Keratinocyte (primary cell): ENCODE measurements around the gene RDX. TPM values are rescaled to one million over a fixed set of nuclear protein-coding genes. Genes with fewer than 3 reads are reported as not detected.

Experiments used
- DNase-seq: peaks from one replicate; pipeline ENCODE4 v3.0.0-alpha.2; 2011; ENCODE audit warnings: low read depth, missing footprints, low spot score
- FAIRE-seq: peaks from 2 replicates; lab custom pipeline; 2011; peaks lifted over from hg19 to GRCh38; lab: Jason Lieb, UNC
- H2AFZ ChIP-seq: 2 replicates; pipeline ENCODE4 v1.6.0; 2012; ENCODE audit warnings: low read length, control low read depth, inconsistent platforms; ENCODE audit not compliant: control insufficient read depth
- H3K27ac ChIP-seq: 2 replicates; pipeline ENCODE4 v1.5.1; 2011; ENCODE audit warnings: low read length; ENCODE audit not compliant: control insufficient read depth, insufficient read depth
- H3K27me3 ChIP-seq: 3 replicates; pipeline ENCODE4 v1.6.0; 2011; ENCODE audit warnings: low read length; ENCODE audit not compliant: control insufficient read depth, insufficient read depth; ENCODE audit errors: extremely low read depth
- H3K36me3 ChIP-seq, 2 experiments: 2 replicates in 1 of 2; 3 replicates in 1 of 2; pipeline ENCODE4 v1.5.1; 2011; ENCODE audit warnings: low read length in 2 of 2, mild to moderate bottlenecking in 1 of 2; ENCODE audit not compliant: control insufficient read depth in 2 of 2, insufficient read depth in 2 of 2; ENCODE audit errors: extremely low read depth in 1 of 2
- H3K4me1 ChIP-seq: 3 replicates; pipeline ENCODE4 v1.5.1; 2011; ENCODE audit warnings: low read length; ENCODE audit not compliant: control insufficient read depth, insufficient read depth; ENCODE audit errors: extremely low read depth
- H3K4me2 ChIP-seq: 3 replicates; pipeline ENCODE4 v1.6.0; 2011; ENCODE audit warnings: low read depth, low read length; ENCODE audit not compliant: control insufficient read depth, insufficient read depth; ENCODE audit errors: extremely low read depth
- H3K4me3 ChIP-seq, 3 experiments: fragments of 200-600 bp in 1 of 3; sonication (generic) in 1 of 3; 2 replicates in 2 of 3; 3 replicates in 1 of 3; pipeline ENCODE4 v1.5.1; 2011 to 2016; ENCODE audit warnings: low read length in 3 of 3, mild to moderate bottlenecking in 3 of 3, control low read depth in 2 of 3, inconsistent platforms in 1 of 3, low read depth in 1 of 3, mixed read lengths in 1 of 3, mixed run types in 1 of 3, moderate library complexity in 1 of 3; ENCODE audit not compliant: control insufficient read depth in 2 of 3, insufficient read depth in 2 of 3; ENCODE audit errors: extremely low read depth in 1 of 3
- H3K79me2 ChIP-seq: 2 replicates; pipeline ENCODE4 v1.6.0; 2012; ENCODE audit warnings: low read length; ENCODE audit not compliant: control insufficient read depth, insufficient read depth
- H3K9ac ChIP-seq: 3 replicates; pipeline ENCODE4 v1.6.0; 2011; ENCODE audit warnings: low read length; ENCODE audit not compliant: control insufficient read depth, insufficient read depth; ENCODE audit errors: extremely low read depth
- H3K9me1 ChIP-seq: 3 replicates; pipeline ENCODE4 v1.6.0; 2011; ENCODE audit warnings: low read length; ENCODE audit not compliant: control insufficient read depth, insufficient read depth; ENCODE audit errors: extremely low read depth
- H3K9me3 ChIP-seq: 2 replicates; pipeline ENCODE4 v1.5.1; 2012; ENCODE audit warnings: low read depth, low read length; ENCODE audit not compliant: control insufficient read depth
- H4K20me1 ChIP-seq: 3 replicates; pipeline ENCODE4 v1.6.0; 2011; ENCODE audit warnings: low read length; ENCODE audit not compliant: control insufficient read depth, insufficient read depth; ENCODE audit errors: extremely low read depth
- EZH2 ChIP-seq: IDR thresholded peaks from one replicate; pipeline ENCODE4 v1.6.1; 2012; ENCODE audit warnings: inconsistent platforms, mild to moderate bottlenecking, low read length, moderate library complexity
- dilution Hi-C: fragments of 300-500 bp; cut with MboI; formaldehyde crosslinking; loops from one replicate; pipeline ENCODE4 v1.7.0; 2020; ENCODE audit warnings: low sequenced_read_pairs; ENCODE audit not compliant: extremely low pct_ligation_motif_present
- polyA plus RNA-seq, 5 experiments: library from polyadenylated mRNA; depleted of rRNA in 3 of 5; stranded (reverse) in 3 of 5; stranded (forward) in 1 of 5; unstranded in 1 of 5; fragments of >200 nt; gene quantifications; 1 replicate in 1 of 5; 2 replicates in 3 of 5; 3 replicates in 1 of 5; pipeline versions ENCODE4 v1.2.1 to v1.2.3, GENCODE V29; 2011 to 2012; ENCODE audit warnings: missing spikeins in 2 of 5, low read depth in 1 of 5, low replicate concordance in 1 of 5
- TF ChIP-seq, protein P1 (sequence below), 3 experiments: IDR thresholded peaks in 1 of 3; conservative IDR thresholded peaks in 1 of 3; optimal IDR thresholded peaks in 1 of 3; 2 replicates in 2 of 3; 3 replicates in 1 of 3; pipeline versions ENCODE3 to v1.5.1; 2011; ENCODE audit warnings: low read length in 3 of 3, mild to moderate bottlenecking in 3 of 3, moderate library complexity in 2 of 3, control low read depth in 1 of 3, inconsistent platforms in 1 of 3; ENCODE audit not compliant: insufficient read depth in 2 of 3; ENCODE audit errors: extremely low read depth in 1 of 3

RDX gene
- polyA plus RNA-seq, 1 donor (not counting 4 experiments of a cell fraction or from before 2014, with no cell fraction given) = 85.4 TPM

DNA sequence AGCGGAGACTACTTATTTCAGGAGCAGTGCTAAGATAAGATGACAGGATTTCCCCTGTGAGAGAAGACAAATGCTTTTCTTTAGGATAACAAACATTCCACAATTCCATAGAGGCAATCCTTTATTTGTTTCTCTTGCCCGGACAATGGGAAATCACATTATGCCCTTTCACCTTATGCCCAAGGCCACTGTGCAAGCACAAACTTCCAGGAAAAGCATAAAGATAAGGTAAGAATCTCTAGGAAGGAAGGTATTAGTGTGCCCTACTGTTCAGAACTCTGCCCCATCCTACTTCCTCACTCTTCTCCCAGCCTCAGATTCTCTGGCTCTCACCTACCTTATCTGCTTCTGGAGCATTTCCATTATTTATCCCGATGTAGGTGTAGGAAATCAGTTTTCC is 23.1 kb upstream of the RDX start:
- H2AFZ ChIP-seq = no peak overlapping the region
- no peaks in the 10 kb centered on the region for H3K36me3 ChIP-seq
- H3K79me2 ChIP-seq = no peaks in the 10 kb centered on the region
- H3K4me3 ChIP-seq = no peak overlapping the region
- no peak for FAIRE-seq
- DNase-seq = no peak
- no peak overlapping the region for H3K4me2 ChIP-seq
- no peak overlapping the region for H3K27ac ChIP-seq
- no peaks in the 10 kb centered on the region for H4K20me1 ChIP-seq
- no peak overlapping the region for H3K9ac ChIP-seq
- no peaks in the 10 kb centered on the region for H3K27me3 ChIP-seq
- H3K9me1 ChIP-seq = no peaks in the 10 kb centered on the region
- dilution Hi-C loops = no loop called here
- peaks cover 4% of the 10 kb centered on the region for H3K4me1 ChIP-seq
- H3K9me3 ChIP-seq = no peaks in the 10 kb centered on the region
- no peak for TF ChIP-seq EZH2
- TF ChIP-seq, protein P1, sequence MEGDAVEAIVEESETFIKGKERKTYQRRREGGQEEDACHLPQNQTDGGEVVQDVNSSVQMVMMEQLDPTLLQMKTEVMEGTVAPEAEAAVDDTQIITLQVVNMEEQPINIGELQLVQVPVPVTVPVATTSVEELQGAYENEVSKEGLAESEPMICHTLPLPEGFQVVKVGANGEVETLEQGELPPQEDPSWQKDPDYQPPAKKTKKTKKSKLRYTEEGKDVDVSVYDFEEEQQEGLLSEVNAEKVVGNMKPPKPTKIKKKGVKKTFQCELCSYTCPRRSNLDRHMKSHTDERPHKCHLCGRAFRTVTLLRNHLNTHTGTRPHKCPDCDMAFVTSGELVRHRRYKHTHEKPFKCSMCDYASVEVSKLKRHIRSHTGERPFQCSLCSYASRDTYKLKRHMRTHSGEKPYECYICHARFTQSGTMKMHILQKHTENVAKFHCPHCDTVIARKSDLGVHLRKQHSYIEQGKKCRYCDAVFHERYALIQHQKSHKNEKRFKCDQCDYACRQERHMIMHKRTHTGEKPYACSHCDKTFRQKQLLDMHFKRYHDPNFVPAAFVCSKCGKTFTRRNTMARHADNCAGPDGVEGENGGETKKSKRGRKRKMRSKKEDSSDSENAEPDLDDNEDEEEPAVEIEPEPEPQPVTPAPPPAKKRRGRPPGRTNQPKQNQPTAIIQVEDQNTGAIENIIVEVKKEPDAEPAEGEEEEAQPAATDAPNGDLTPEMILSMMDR (optimal IDR thresholded peaks at IDR 0.05 in 1 of 3, IDR thresholded peaks at IDR 0.05 in 1 of 3, conservative IDR thresholded peaks at IDR 0.05 in 1 of 3; ENCODE audit: extremely low read depth in 1 of 3, insufficient read depth in 2 of 3, low read length in 3 of 3) = no peak

DNA sequence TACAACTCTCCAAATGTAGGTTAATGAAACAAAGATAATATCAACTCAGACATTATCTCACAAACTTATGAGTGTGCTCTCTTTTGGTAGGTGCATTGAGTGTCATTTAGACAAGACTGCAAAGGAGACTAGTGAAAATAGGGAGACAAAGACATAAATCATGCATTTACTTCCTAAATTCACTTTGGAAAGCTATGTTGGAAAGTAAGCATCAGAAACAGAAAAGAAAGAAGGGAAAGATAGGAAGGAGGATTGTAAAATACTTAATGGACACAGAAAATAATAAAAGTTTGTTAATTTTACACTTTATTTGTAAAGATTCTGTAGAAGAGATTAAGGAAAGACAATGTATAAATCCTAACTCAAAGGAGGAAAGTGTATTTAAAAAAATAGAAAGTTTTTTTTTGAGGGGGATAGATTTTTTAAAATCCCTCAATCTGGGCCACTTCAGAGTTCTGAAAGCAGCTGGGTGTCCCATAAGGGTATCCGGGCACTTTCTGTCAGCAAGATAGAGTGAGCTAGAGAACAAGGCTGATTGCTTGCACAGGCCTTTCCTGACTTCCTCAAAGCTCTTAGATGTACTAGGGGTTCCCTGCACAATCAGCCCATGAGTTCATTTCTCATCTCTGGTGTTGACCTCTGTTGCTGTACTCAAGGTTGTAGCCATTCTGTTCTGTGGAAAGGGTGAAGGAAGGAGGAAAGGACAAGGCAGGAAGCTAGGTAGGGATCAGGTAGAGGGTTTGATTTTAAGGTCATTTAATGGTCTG is 22.4 kb upstream of the RDX start:
- no peak overlapping the region for H2AFZ ChIP-seq

More for the DNA sequence above, 22.4 kb upstream of the RDX start:
- dilution Hi-C loops = no loop called here
- Histone ChIP-seq H3K27me3 (no peaks in the 10 kb centered on the region), H3K4me1 (peaks cover 4% of the 10 kb centered on the region), H3K27ac (no peak overlapping the region), H3K9me1 (no peaks in the 10 kb centered on the region), H3K36me3 (no peaks in the 10 kb centered on the region), H3K4me2 (no peak overlapping the region), H4K20me1 (no peaks in the 10 kb centered on the region), H3K79me2 (no peaks in the 10 kb centered on the region), H3K9ac (no peak overlapping the region), H3K9me3 (no peaks in the 10 kb centered on the region), H3K4me3 (no peak overlapping the region)
- DNase-seq (no peak), FAIRE-seq (no peak)
- TF ChIP-seq, protein P1 (optimal IDR thresholded peaks at IDR 0.05 in 1 of 3, IDR thresholded peaks at IDR 0.05 in 1 of 3, conservative IDR thresholded peaks at IDR 0.05 in 1 of 3; ENCODE audit: extremely low read depth in 1 of 3, insufficient read depth in 2 of 3, low read length in 3 of 3) = no peak
- no peak for TF ChIP-seq EZH2
